ENCODE measurements around the gene PIK3R6. TPM values are rescaled to one million over a fixed set of nuclear protein-coding genes. Genes with fewer than 3 reads are reported as not detected.

The PIK3R6 gene
- total RNA-seq, 1 donor from 2014 or later, result 2.5 TPM

GRCh38 chr17:8883353-8883752 is 15.9 kb upstream of the PIK3R6 start:
- ATAC-seq (no peak), DNase-seq (no peak)
- intact Hi-C loops (cut with DNase I), result no loop called here
- H3K4me3 ChIP-seq, result no peak overlapping the region
- no peak for TF ChIP-seq CTCF (IDR thresholded peaks at IDR 0.05)
- H3K9me3 ChIP-seq, result no peaks in the 10 kb centered on the region
- H3K27ac ChIP-seq, result no peak overlapping the region
- no peaks in the 10 kb centered on the region for H3K27me3 ChIP-seq (ENCODE audit: low read depth)
- H3K36me3 ChIP-seq, result peaks cover 42% of the 10 kb centered on the region
- no peaks in the 10 kb centered on the region for H3K4me1 ChIP-seq

- no peak for ATAC-seq
- Histone ChIP-seq H3K27ac (no peak overlapping the region), H3K36me3 (peaks cover 27% of the 10 kb centered on the region), H3K27me3 (ENCODE audit: low read depth) (no peaks in the 10 kb centered on the region), H3K9me3 (no peaks in the 10 kb centered on the region), H3K4me3 (no peak overlapping the region), H3K4me1 (no peaks in the 10 kb centered on the region)
- no peak for DNase-seq
- TF ChIP-seq CTCF (IDR thresholded peaks at IDR 0.05), result no peak
- intact Hi-C loops (cut with DNase I), result no loop called here
These were observed 14.1 kb upstream of the PIK3R6 start for GRCh38 chr17:8881606-8882005.

- Histone ChIP-seq H3K4me1 (no peaks in the 10 kb centered on the region), H3K27me3 (ENCODE audit: low read depth) (no peaks in the 10 kb centered on the region), H3K9me3 (no peaks in the 10 kb centered on the region), H3K36me3 (peaks cover 22% of the 10 kb centered on the region), H3K27ac (no peak overlapping the region), H3K4me3 (no peak overlapping the region)
- intact Hi-C loops (cut with DNase I), result no loop called here
- DNase-seq (no peak), ATAC-seq (peak in 1 of 2 donors; percentile 14)
- no peak for TF ChIP-seq CTCF (IDR thresholded peaks at IDR 0.05)
These were observed 13.0 kb upstream of the PIK3R6 start for GRCh38 chr17:8880466-8880865.

- H3K4me3 ChIP-seq, result no peak overlapping the region
- TF ChIP-seq CTCF (IDR thresholded peaks at IDR 0.05), result no peak
- no peaks in the 10 kb centered on the region for H3K4me1 ChIP-seq
- ATAC-seq (no peak), DNase-seq (no peak)
- H3K27me3 ChIP-seq (ENCODE audit: low read depth), result no peaks in the 10 kb centered on the region
- peaks cover 22% of the 10 kb centered on the region for H3K36me3 ChIP-seq
- intact Hi-C loops (cut with DNase I), result no loop called here
- H3K27ac ChIP-seq, result no peak overlapping the region
- H3K9me3 ChIP-seq, result no peaks in the 10 kb centered on the region
These were observed 11.9 kb upstream of the PIK3R6 start for GRCh38 chr17:8879410-8879809.

GRCh38 chr17:8877984-8878383 is 10.5 kb upstream of the PIK3R6 start:
- H3K27me3 ChIP-seq (ENCODE audit: low read depth), result peaks cover 7% of the 10 kb centered on the region
- no peaks in the 10 kb centered on the region for H3K9me3 ChIP-seq
- intact Hi-C loops (cut with DNase I), result no loop called here
- H3K4me3 ChIP-seq, result no peak overlapping the region
- TF ChIP-seq CTCF (IDR thresholded peaks at IDR 0.05), result no peak
- H3K4me1 ChIP-seq, result peaks cover 5% of the 10 kb centered on the region
- no peak overlapping the region for H3K27ac ChIP-seq
- peaks cover 15% of the 10 kb centered on the region for H3K36me3 ChIP-seq
- no peak for DNase-seq
- ATAC-seq, result no peak

- ATAC-seq (no peak), DNase-seq (no peak)
- Histone ChIP-seq H3K4me3 (no peak overlapping the region), H3K36me3 (peaks cover 10% of the 10 kb centered on the region), H3K27ac (no peak overlapping the region), H3K9me3 (no peaks in the 10 kb centered on the region), H3K27me3 (ENCODE audit: low read depth) (peaks cover 13% of the 10 kb centered on the region), H3K4me1 (peaks cover 5% of the 10 kb centered on the region)
- intact Hi-C loops (cut with DNase I), result no loop called here
- TF ChIP-seq CTCF (IDR thresholded peaks at IDR 0.05), result no peak
These were observed 8.5 kb upstream of the PIK3R6 start for GRCh38 chr17:8875957-8876356.

Measured in lower lobe of right lung (tissue), 2 donors.